PC-3 (cell line): ENCODE results near the gene TCF12.

Source experiments
- EZH2 ChIP-seq: fragments of 300-600 bp; sonication (generic); IDR thresholded peaks from one replicate; pipeline ENCODE4 v1.6.1; 2017; ENCODE audit warnings: antibody characterized with exemption, mild to moderate bottlenecking, low read length; ENCODE audit not compliant: unreplicated experiment
- EZH2phosphoT487 ChIP-seq: fragments of 300-600 bp; sonication (generic); IDR thresholded peaks from 2 replicates; pipeline ENCODE4 v1.6.1; 2018; ENCODE audit warnings: mild to moderate bottlenecking, antibody characterized with exemption, low read length, borderline replicate concordance
- TF ChIP-seq, protein P1 (sequence below): fragments of 300-600 bp; sonication (generic); conservative IDR thresholded peaks from 2 replicates; pipeline ENCODE4 v1.5.1; 2017; ENCODE audit warnings: antibody characterized with exemption, low read depth, mild to moderate bottlenecking, low read length

DNA sequence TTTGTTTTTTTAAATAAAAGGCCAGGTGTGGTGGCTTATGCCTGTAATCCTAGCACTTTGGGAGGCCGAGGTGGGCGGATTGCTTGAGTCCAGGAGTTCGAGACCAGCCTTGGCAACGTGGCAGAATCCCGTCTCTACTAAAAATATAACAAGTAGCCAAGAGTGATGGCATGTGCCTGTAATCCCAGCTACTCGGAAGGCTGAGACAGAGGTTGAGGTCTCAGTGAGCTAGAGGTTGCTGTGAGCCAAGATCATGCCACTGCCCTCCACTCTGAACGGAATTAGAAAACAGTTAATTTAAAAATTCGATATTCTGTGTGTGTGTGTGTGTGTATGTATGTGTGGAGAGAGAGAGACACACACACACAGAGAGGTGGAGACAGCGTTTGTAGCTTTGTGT, 58.8 kb downstream of the TCF12 start:
- TF ChIP-seq, protein P1, sequence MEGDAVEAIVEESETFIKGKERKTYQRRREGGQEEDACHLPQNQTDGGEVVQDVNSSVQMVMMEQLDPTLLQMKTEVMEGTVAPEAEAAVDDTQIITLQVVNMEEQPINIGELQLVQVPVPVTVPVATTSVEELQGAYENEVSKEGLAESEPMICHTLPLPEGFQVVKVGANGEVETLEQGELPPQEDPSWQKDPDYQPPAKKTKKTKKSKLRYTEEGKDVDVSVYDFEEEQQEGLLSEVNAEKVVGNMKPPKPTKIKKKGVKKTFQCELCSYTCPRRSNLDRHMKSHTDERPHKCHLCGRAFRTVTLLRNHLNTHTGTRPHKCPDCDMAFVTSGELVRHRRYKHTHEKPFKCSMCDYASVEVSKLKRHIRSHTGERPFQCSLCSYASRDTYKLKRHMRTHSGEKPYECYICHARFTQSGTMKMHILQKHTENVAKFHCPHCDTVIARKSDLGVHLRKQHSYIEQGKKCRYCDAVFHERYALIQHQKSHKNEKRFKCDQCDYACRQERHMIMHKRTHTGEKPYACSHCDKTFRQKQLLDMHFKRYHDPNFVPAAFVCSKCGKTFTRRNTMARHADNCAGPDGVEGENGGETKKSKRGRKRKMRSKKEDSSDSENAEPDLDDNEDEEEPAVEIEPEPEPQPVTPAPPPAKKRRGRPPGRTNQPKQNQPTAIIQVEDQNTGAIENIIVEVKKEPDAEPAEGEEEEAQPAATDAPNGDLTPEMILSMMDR: no peak
- TF ChIP-seq EZH2phosphoT487 (no peak), EZH2 (no peak)
